Sigmoid colon (tissue), 4 donors: ENCODE results near the gene STK17B.

Source experiments
- POLR2AphosphoS5 ChIP-seq, 4 donors: sonication (generic); formaldehyde crosslinking; IDR thresholded peaks; one replicate each; pipeline ENCODE4 v1.6.1; 2017; ENCODE audit warnings: antibody characterized with exemption in 4 of 4
- TF ChIP-seq, protein P1 (sequence below), 4 experiments: fragments of 450-650 bp in 3 of 4; fragments of 200-600 bp in 1 of 4; IDR thresholded peaks; one replicate each; pipeline ENCODE4 v1.5.1; 2016 to 2019; ENCODE audit warnings: antibody characterized with exemption in 4 of 4, mild to moderate bottlenecking in 3 of 4, moderate library complexity in 2 of 4

DNA sequence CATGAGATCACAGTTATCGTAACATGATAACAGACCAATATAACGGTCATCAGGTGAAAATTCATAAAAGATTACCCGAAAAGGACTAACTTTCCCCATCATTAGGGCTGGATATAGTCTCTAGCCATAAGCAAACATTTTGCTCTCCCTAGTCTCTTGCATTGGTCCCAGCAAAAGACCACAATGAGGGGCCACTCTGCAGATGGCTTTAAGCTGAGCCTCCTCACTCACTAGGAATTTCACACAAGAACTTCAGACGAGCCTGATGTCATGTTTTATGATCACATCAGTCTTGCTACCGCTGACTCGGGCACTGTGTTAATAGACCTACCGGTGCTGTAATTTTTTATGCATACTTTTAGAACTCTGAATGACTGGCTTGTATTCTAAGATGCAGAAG, 35.2 kb downstream of the STK17B start:
- TF ChIP-seq, protein P1, sequence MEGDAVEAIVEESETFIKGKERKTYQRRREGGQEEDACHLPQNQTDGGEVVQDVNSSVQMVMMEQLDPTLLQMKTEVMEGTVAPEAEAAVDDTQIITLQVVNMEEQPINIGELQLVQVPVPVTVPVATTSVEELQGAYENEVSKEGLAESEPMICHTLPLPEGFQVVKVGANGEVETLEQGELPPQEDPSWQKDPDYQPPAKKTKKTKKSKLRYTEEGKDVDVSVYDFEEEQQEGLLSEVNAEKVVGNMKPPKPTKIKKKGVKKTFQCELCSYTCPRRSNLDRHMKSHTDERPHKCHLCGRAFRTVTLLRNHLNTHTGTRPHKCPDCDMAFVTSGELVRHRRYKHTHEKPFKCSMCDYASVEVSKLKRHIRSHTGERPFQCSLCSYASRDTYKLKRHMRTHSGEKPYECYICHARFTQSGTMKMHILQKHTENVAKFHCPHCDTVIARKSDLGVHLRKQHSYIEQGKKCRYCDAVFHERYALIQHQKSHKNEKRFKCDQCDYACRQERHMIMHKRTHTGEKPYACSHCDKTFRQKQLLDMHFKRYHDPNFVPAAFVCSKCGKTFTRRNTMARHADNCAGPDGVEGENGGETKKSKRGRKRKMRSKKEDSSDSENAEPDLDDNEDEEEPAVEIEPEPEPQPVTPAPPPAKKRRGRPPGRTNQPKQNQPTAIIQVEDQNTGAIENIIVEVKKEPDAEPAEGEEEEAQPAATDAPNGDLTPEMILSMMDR (IDR thresholded peaks at IDR 0.05): no peak
- TF ChIP-seq POLR2AphosphoS5 (IDR thresholded peaks at IDR 0.05): no peak
